ENCODE data around the gene EPHA8.

DNA sequence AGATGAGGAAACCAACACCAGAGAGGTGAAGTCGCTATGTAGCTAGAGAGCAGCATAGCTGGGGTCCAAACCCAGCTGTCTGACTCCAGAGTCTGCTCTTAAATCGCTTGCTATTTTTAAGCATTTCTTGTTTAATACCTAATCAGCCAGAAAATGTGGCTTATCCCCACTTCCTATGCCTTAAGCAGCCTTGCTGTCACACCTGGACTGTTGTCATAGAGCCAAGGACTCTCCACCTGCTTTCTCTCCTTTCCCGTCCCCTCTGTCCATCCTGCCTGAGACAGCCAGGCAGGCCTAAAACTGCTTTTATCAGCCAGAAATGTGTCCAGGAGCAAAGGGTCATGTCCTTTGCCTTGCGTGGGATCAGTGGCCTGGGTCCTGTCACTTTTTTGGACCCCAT lies 28.3 kb upstream of the EPHA8 start:
- TF ChIP-seq, protein P1, sequence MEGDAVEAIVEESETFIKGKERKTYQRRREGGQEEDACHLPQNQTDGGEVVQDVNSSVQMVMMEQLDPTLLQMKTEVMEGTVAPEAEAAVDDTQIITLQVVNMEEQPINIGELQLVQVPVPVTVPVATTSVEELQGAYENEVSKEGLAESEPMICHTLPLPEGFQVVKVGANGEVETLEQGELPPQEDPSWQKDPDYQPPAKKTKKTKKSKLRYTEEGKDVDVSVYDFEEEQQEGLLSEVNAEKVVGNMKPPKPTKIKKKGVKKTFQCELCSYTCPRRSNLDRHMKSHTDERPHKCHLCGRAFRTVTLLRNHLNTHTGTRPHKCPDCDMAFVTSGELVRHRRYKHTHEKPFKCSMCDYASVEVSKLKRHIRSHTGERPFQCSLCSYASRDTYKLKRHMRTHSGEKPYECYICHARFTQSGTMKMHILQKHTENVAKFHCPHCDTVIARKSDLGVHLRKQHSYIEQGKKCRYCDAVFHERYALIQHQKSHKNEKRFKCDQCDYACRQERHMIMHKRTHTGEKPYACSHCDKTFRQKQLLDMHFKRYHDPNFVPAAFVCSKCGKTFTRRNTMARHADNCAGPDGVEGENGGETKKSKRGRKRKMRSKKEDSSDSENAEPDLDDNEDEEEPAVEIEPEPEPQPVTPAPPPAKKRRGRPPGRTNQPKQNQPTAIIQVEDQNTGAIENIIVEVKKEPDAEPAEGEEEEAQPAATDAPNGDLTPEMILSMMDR (IDR thresholded peaks at IDR 0.05; ENCODE audit: low read length): no peak
- TF ChIP-seq EZH2phosphoT487 (IDR thresholded peaks at IDR 0.05; ENCODE audit: low read length): no peak
- TF ChIP-seq EZH2 (optimal IDR thresholded peaks at IDR 0.05; ENCODE audit: low read depth, low read length): no peak

Data from MM.1S (cell line).